Colon (tissue), 2 donors: Measurements from ENCODE around the gene BUD23.

ENCODE experiments used
- FAIRE-seq: peaks from 2 replicates; lab custom pipeline; 2012; peaks lifted over from hg19 to GRCh38; lab: Jason Lieb, UNC
- donor health status: control.
- donor health status: control.

BUD23 gene

DNA sequence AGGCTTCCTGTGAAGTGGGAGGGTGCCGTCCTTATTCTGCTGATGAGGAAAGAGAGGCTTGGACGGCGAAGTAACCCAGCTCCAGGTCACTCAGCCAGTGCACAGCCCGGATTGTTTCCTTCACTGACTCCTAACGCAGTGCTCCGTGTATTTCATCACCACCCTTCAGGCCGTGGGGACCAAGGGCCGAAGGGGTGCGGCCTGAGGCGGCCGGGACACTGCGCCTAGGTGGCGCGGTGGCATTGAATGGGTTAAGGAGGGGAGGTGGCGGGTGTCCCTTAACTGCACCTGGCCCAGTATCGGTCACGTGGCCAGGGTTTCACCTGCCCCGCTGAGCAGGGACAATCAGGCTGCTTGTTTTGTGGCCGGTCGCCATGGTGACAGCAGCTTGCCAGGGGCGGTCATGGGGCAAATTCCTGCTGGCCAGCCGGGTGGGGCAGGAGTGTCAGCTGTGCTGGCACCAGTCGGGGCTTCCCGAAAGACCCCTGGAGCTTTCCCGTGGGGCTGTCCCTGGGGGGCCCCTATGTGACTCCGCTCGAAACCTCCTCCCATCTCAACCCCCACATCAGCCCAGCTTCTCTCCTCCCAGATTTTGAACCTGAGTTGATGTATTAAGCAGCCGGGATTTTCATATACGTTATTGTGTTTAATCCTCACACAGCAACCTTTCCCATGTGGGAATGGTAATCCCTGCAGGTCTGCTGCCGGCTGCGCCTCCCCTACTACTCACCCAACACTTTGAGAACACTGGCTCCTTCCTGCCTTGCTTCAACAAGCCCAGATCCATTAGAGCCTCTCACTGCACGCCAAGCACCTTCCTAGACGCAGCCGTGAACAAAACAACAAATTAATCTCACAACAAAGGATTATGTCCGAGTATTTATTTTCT lies 59.6 kb downstream of the BUD23 start:
- no peak for FAIRE-seq

DNA sequence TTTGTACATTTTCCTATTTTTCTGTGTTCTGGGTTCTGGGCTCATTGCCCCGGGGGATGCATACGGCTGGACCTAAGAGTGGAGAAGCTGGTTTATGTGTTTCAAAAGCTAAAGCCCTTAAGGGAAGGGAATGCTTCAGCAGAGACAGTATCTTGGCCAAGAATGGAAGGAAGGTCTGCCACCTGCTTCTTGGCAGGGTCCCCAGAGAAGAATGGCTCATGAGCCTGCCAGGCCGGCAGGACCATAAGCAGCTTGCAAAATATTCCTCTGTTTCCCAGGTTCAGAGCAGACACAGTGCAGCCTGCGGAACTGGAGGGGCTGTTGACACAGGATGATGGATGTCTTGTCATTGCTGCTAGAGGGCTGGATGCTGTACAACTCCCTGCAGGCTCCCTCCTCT lies 63.0 kb downstream of the BUD23 start:
- FAIRE-seq: no peak
